PFSK-1 (cell line): ENCODE results near the gene HOXA9.

Experiments used
- FOXP2 ChIP-seq: optimal IDR thresholded peaks from 2 replicates; pipeline ENCODE3; 2011; ENCODE audit warnings: borderline replicate concordance, control low read depth, inconsistent platforms; ENCODE audit not compliant: insufficient read depth; ENCODE audit errors: extremely low read length, extremely low read depth
- POLR2AphosphoS5 ChIP-seq: IDR thresholded peaks from 2 replicates; pipeline ENCODE4 v1.6.1; 2012; ENCODE audit warnings: low read depth, mild to moderate bottlenecking, control low read depth, low read length, moderate library complexity
- REST ChIP-seq, 2 experiments: IDR thresholded peaks; 2 replicates each; pipeline versions ENCODE4 v1.6.1 to v1.8.0; 2011 to 2012; ENCODE audit warnings: low read depth in 2 of 2, low read length in 2 of 2, control low read depth in 1 of 2, inconsistent platforms in 1 of 2, mild to moderate bottlenecking in 1 of 2, moderate library complexity in 1 of 2; ENCODE audit not compliant: insufficient read depth in 1 of 2
- SIN3A ChIP-seq: IDR thresholded peaks from 2 replicates; pipeline ENCODE4 v1.6.1; 2012; ENCODE audit warnings: mild to moderate bottlenecking, low read length, moderate library complexity, borderline replicate concordance; ENCODE audit not compliant: insufficient read depth
- TAF1 ChIP-seq: IDR thresholded peaks from 2 replicates; pipeline ENCODE4 v1.6.1; 2012; ENCODE audit warnings: low read length, control low read depth, borderline replicate concordance; ENCODE audit not compliant: insufficient read depth

- no peak for TF ChIP-seq REST (IDR thresholded peaks at IDR 0.05; ENCODE audit: insufficient read depth in 1 of 2, low read depth in 2 of 2, low read length in 2 of 2)
- TF ChIP-seq TAF1 = no peak
- no peak for TF ChIP-seq POLR2AphosphoS5
- TF ChIP-seq SIN3A = no peak
- TF ChIP-seq FOXP2 = no peak
These were observed 24.0 kb downstream of the HOXA9 start for GRCh38 chr7:27141137-27141922.
